ENCODE results near the gene ARHGEF16.

DNA sequence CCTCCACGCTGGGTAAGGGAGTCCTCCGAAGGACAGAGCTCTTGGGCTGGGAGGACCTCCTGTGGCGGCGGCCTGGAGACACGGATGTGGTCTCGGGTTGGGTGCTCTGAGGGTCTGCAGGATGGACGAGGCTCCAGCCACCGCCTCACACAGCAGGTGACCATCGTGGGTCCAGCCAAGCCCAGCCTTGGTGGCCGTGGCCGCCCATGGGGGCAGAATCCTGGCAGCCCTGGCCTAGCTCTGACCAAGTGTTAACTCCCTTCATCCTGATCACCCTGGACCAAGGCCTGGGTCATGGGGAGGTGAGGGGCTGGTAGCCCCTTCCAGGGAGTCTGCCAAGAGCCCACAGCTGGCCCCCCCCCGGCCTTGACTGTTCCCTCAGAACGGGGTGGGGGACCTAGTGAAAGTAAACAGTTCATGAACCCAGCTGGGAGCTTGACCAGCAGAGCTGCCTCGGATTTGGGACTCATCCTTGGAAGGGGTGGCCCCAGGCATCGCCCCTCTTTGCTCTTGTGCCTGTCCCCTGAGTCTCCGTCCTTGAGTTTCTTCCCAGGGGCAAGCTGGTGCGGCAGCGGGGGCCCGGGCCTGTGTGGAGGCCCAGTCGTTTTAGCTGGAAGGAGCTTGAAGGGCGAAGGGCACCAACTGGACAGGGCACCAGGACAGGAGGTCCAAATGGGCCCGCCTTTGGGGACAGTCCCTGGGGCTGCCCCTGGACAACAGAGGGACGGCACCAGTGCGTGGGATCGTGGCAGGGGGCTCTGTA is 17.8 kb downstream of the ARHGEF16 start:
- TF ChIP-seq, protein P1, sequence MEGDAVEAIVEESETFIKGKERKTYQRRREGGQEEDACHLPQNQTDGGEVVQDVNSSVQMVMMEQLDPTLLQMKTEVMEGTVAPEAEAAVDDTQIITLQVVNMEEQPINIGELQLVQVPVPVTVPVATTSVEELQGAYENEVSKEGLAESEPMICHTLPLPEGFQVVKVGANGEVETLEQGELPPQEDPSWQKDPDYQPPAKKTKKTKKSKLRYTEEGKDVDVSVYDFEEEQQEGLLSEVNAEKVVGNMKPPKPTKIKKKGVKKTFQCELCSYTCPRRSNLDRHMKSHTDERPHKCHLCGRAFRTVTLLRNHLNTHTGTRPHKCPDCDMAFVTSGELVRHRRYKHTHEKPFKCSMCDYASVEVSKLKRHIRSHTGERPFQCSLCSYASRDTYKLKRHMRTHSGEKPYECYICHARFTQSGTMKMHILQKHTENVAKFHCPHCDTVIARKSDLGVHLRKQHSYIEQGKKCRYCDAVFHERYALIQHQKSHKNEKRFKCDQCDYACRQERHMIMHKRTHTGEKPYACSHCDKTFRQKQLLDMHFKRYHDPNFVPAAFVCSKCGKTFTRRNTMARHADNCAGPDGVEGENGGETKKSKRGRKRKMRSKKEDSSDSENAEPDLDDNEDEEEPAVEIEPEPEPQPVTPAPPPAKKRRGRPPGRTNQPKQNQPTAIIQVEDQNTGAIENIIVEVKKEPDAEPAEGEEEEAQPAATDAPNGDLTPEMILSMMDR (IDR thresholded peaks at IDR 0.05; ENCODE audit: poor library complexity): no peak
- TF ChIP-seq EZH2phosphoT487 (IDR thresholded peaks at IDR 0.05; ENCODE audit: low read depth, severe bottlenecking, unreplicated experiment): no peak
